Measurements from ENCODE around the gene ZNF568. TPM values are rescaled to one million over a fixed set of nuclear protein-coding genes. Genes with fewer than 3 reads are reported as not detected.

Gene ZNF568
- total RNA-seq, 1 donor from 2014 or later: 8.9 TPM

DNA sequence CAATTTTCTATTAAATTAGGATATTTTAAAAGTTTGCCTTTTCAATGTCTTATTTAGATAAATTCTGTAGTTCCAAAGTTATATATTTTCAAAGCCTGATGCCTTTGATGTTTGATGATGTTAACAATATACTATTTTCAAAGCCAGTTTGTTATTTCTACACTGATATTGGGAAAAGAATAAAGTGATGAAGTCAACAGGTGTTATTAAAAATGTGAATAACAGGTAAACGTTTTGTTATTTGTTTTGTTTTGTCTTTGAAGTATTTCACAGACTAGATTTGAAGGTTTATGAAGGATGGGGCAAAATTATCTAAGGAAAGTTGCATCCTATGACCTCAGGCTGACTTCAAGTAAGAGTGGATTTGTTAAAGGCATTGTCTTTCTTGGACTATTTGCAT lies 129.0 kb downstream of the ZNF568 start:
- no peaks in the 10 kb centered on the region for H4K20me1 ChIP-seq (ENCODE audit: low read depth)
- Mint-ChIP-seq H3K36me3 (no peaks in the 10 kb centered on the region), H3K9me3 (peaks cover 33% of the 10 kb centered on the region), H3K27ac (no peak overlapping the region), H3K4me1 (no peaks in the 10 kb centered on the region), H3K4me3 (no peak overlapping the region), H3K27me3 (ENCODE audit: insufficient read depth, low read depth) (no peaks in the 10 kb centered on the region)
- DNase-seq (ENCODE audit: low spot score): no peak
- H3K27ac ChIP-seq: no peak overlapping the region
- no peak for TF ChIP-seq EZH2 (IDR thresholded peaks at IDR 0.05)
- TF ChIP-seq, protein P1, sequence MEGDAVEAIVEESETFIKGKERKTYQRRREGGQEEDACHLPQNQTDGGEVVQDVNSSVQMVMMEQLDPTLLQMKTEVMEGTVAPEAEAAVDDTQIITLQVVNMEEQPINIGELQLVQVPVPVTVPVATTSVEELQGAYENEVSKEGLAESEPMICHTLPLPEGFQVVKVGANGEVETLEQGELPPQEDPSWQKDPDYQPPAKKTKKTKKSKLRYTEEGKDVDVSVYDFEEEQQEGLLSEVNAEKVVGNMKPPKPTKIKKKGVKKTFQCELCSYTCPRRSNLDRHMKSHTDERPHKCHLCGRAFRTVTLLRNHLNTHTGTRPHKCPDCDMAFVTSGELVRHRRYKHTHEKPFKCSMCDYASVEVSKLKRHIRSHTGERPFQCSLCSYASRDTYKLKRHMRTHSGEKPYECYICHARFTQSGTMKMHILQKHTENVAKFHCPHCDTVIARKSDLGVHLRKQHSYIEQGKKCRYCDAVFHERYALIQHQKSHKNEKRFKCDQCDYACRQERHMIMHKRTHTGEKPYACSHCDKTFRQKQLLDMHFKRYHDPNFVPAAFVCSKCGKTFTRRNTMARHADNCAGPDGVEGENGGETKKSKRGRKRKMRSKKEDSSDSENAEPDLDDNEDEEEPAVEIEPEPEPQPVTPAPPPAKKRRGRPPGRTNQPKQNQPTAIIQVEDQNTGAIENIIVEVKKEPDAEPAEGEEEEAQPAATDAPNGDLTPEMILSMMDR (IDR thresholded peaks at IDR 0.05): no peak
- no peak for TF ChIP-seq EZH2phosphoT487 (IDR thresholded peaks at IDR 0.05)
- no peak overlapping the region for H3K9ac ChIP-seq
- no peak overlapping the region for H3K4me3 ChIP-seq
- H3K27me3 ChIP-seq: no peaks in the 10 kb centered on the region
- no peaks in the 10 kb centered on the region for H3F3A ChIP-seq (ENCODE audit: low read depth)
- no peak overlapping the region for H2AFZ ChIP-seq (replicated peaks)
- H3K9me3 ChIP-seq (ENCODE audit: low read depth): peaks cover 14% of the 10 kb centered on the region
- no peaks in the 10 kb centered on the region for H3K36me3 ChIP-seq
- H3K4me1 ChIP-seq: no peaks in the 10 kb centered on the region
- H3K79me2 ChIP-seq (ENCODE audit: low read depth): no peaks in the 10 kb centered on the region
- no peak overlapping the region for H3K4me2 ChIP-seq

Other genes starting within 250 kb of the ZNF568 start
- gene ZNF461, start 249.5 kb upstream of the ZNF568 start, total RNA-seq (ENCODE audit: low replicate concordance): 13.6 and 13.8 TPM in 2 replicates
- 26.9 and 27.7 TPM in 2 replicates for gene ZNF567, start 228.7 kb upstream of the ZNF568 start, total RNA-seq (ENCODE audit: low replicate concordance)
- 25.5 and 32.1 TPM in 2 replicates for gene ZNF850, start 143.5 kb upstream of the ZNF568 start, total RNA-seq (ENCODE audit: low replicate concordance)
- gene ZNF790, start 77.9 kb upstream of the ZNF568 start, total RNA-seq (ENCODE audit: low replicate concordance): 13.7 and 18.8 TPM in 2 replicates
- 11.7 and 18.1 TPM in 2 replicates for gene ZNF345, start 65.5 kb upstream of the ZNF568 start, total RNA-seq (ENCODE audit: low replicate concordance)
- gene ZNF829, start within 50 bp of the ZNF568 start, total RNA-seq (ENCODE audit: low replicate concordance): 5.9 and 8.0 TPM in 2 replicates
- 19.8 and 21.0 TPM in 2 replicates for gene ZNF420, start 162.1 kb downstream of the ZNF568 start, total RNA-seq (ENCODE audit: low replicate concordance)